OCI-LY7 (cell line): ENCODE data around the gene NPLOC4. TPM values are rescaled to one million over a fixed set of nuclear protein-coding genes. Genes with fewer than 3 reads are reported as not detected.
A peak's percentile ranks its signal among the peaks of the same experiment; 100 is the strongest.

ENCODE experiments used
- BruUV-seq: library from RNA; stranded (reverse); fragments of 400-500 nt; replicated peaks from 2 replicates; lab custom pipeline; 2021; lab: Mats Ljungman, UMichigan
- CTCF ChIA-PET: fragments of 300-600 bp; sonication (Branson Sonifier 250); formaldehyde crosslinking; loops from one replicate; lab custom pipeline; 2022; ENCODE audit warnings: antibody characterized with exemption; ENCODE audit not compliant: unreplicated experiment; lab: Charles Lee
- POLR2A ChIA-PET: fragments of 300-600 bp; sonication (Branson Sonifier 250); formaldehyde crosslinking; loops from one replicate; lab custom pipeline; 2022; ENCODE audit warnings: antibody characterized with exemption; lab: Charles Lee
- DNase-seq: peaks from one replicate; pipeline ENCODE4 v3.0.0-alpha.2; 2015; ENCODE audit warnings: low spot score
- H2AFZ ChIP-seq: fragments of 200-600 bp; sonication (generic), shearing (Covaris generic); 2 replicates; pipeline ENCODE4 v1.6.1; 2014; ENCODE audit warnings: mild to moderate bottlenecking, antibody characterized with exemption, low read length, moderate library complexity
- H3K27ac ChIP-seq: fragments of 200-600 bp; sonication (generic); 2 replicates; pipeline ENCODE4 v1.5.1; 2014; ENCODE audit warnings: mixed run types, low read depth, mild to moderate bottlenecking, moderate library complexity, low read length, inconsistent platforms; ENCODE audit not compliant: poor library complexity, severe bottlenecking
- H3K36me3 ChIP-seq: fragments of 200-600 bp; sonication (generic); 2 replicates; pipeline ENCODE4 v1.6.1; 2014; ENCODE audit warnings: mild to moderate bottlenecking, antibody characterized with exemption, low read length, moderate library complexity, mixed read lengths; ENCODE audit not compliant: insufficient read depth
- H3K4me1 ChIP-seq: fragments of 200-600 bp; sonication (generic); 2 replicates; pipeline ENCODE4 v1.5.1; 2014; ENCODE audit warnings: mild to moderate bottlenecking, low read length; ENCODE audit not compliant: insufficient read depth, poor library complexity, severe bottlenecking
- H3K4me2 ChIP-seq: fragments of 200-600 bp; sonication (generic); 2 replicates; pipeline ENCODE4 v1.6.1; 2014; ENCODE audit warnings: mild to moderate bottlenecking, low read length
- H3K4me3 ChIP-seq: fragments of 200-600 bp; sonication (generic); 2 replicates; pipeline ENCODE4 v1.5.1; 2014; ENCODE audit warnings: mild to moderate bottlenecking, low read depth, low read length; ENCODE audit not compliant: poor library complexity, severe bottlenecking
- H3K79me2 ChIP-seq: fragments of 200-600 bp; sonication (generic); 2 replicates; pipeline ENCODE4 v1.6.1; 2016; ENCODE audit warnings: low read depth, mild to moderate bottlenecking, low read length, moderate library complexity, mixed read lengths; ENCODE audit not compliant: insufficient read depth
- H3K9me2 ChIP-seq: fragments of 200-600 bp; sonication (generic); 2 replicates; pipeline ENCODE4 v1.6.1; 2016; ENCODE audit warnings: mild to moderate bottlenecking, low read length, mixed read lengths; ENCODE audit not compliant: insufficient read depth
- H3K9me3 ChIP-seq: fragments of 200-600 bp; sonication (generic); 2 replicates; pipeline ENCODE4 v1.6.1; 2014; ENCODE audit warnings: mild to moderate bottlenecking, mixed run types, low read length, mixed read lengths
- H4K20me1 ChIP-seq: fragments of 200-600 bp; sonication (generic); 2 replicates; pipeline ENCODE4 v1.6.1; 2014; ENCODE audit warnings: mild to moderate bottlenecking, antibody characterized with exemption, low read length, moderate library complexity, mixed read lengths; ENCODE audit not compliant: insufficient read depth
- CTCF ChIP-seq: fragments of 200-600 bp; sonication (generic); conservative IDR thresholded peaks from 2 replicates; pipeline ENCODE4 v1.5.1; 2014; ENCODE audit warnings: mild to moderate bottlenecking, antibody characterized with exemption, low read length, moderate library complexity, mixed read lengths
- EZH2phosphoT487 ChIP-seq: fragments of 200-600 bp; sonication (generic); IDR thresholded peaks from 2 replicates; pipeline ENCODE4 v1.6.1; 2018; ENCODE audit warnings: low read depth, borderline replicate concordance, mild to moderate bottlenecking, mixed run types, antibody characterized with exemption, low read length, moderate library complexity, mixed read lengths
- intact Hi-C: fragments of 100-400 bp; cut with micrococcal nuclease; formaldehyde crosslinking; loops from one replicate; pipeline ENCODE4 v1.10.0; 2022; ENCODE audit not compliant: unreplicated experiment
- total RNA-seq, 2 experiments: library from RNA; depleted of rRNA in 1 of 2; stranded (reverse); fragments of >200 nt in 1 of 2; shearing (Covaris generic) in 1 of 2; gene quantifications; 2 replicates each; pipeline ENCODE4 v1.2.3, GENCODE V29; 2014 to 2022

NPLOC4 gene
- total RNA-seq, 2 experiments from 2014 or later: 69.6 to 118 TPM

GRCh38 chr17:81517339-81518112, 119.4 kb downstream of the NPLOC4 start:
- no peak overlapping the region for H2AFZ ChIP-seq
- peak overlapping the region; percentile 80 for H3K4me2 ChIP-seq
- H3K36me3 ChIP-seq: peaks cover under 1% of the 10 kb centered on the region
- peak overlapping the region; percentile 89 for H3K27ac ChIP-seq
- H3K4me3 ChIP-seq: peak overlapping the region; percentile 90
- H3K4me1 ChIP-seq: peaks cover 70% of the 10 kb centered on the region
- H3K9me2 ChIP-seq: no peaks in the 10 kb centered on the region
- intact Hi-C loops: loop anchor here (1.0 to 10.0 kb wide), 5 partner anchors 35 to 355 kb away; partner anchors contain the start of genes ARHGDIA, ARL16, BAHCC1 and FAAP100
- no TSS peak for BruUV-seq
- peak; percentile 94 for DNase-seq
- ChIA-PET CTCF (interaction anchor here (0.6 to 2.3 kb wide), 3 partner anchors 27 to 624 kb away, joined by 3 to 9 read pairs (median 4); no protein-coding TSS in a partner anchor), POLR2A (interaction anchor here (0.6 to 2.2 kb wide), 9 partner anchors 9 to 674 kb away, joined by 3 to 15 read pairs (median 4); partner anchors contain the start of gene FAAP100)
- no peaks in the 10 kb centered on the region for H3K9me3 ChIP-seq
- H4K20me1 ChIP-seq: no peaks in the 10 kb centered on the region
- H3K79me2 ChIP-seq: peaks cover 19% of the 10 kb centered on the region
- peak; percentile 45 for TF ChIP-seq CTCF
- no peak for TF ChIP-seq EZH2phosphoT487

GRCh38 chr17:81517009-81517338, 119.9 kb downstream of the NPLOC4 start:
- intact Hi-C loops: loop anchor here (1.0 to 10.0 kb wide), 5 partner anchors 35 to 355 kb away; partner anchors contain the start of genes ARHGDIA, ARL16, BAHCC1 and FAAP100
- Histone ChIP-seq H3K9me2 (no peaks in the 10 kb centered on the region), H3K9me3 (no peaks in the 10 kb centered on the region), H4K20me1 (peaks cover 4% of the 10 kb centered on the region; the same call in 1 of the 2 replicates), H3K27ac (peak overlapping the region; percentile 89), H2AFZ (no peak overlapping the region), H3K79me2 (peaks cover 24% of the 10 kb centered on the region), H3K4me3 (peak overlapping the region; percentile 90), H3K4me1 (peaks cover 70% of the 10 kb centered on the region), H3K36me3 (peaks cover 6% of the 10 kb centered on the region), H3K4me2 (peak overlapping the region; percentile 80)
- ChIA-PET CTCF (interaction anchor here (0.6 to 2.3 kb wide), 3 partner anchors 28 to 625 kb away, joined by 3 to 9 read pairs (median 4); no protein-coding TSS in a partner anchor), POLR2A (interaction anchor here (0.6 to 1.3 kb wide), 4 partner anchors 32 to 675 kb away, joined by 3 to 7 read pairs (median 4); no protein-coding TSS in a partner anchor)
- no peak for DNase-seq
- BruUV-seq: no TSS peak
- no peak for TF ChIP-seq CTCF
